Subcutaneous abdominal adipose tissue (tissue), 5 donors: ENCODE results near the gene ALG5.

Experiments used
- H3K27ac ChIP-seq: one replicate; pipeline ENCODE4 v1.7.0; 2013; ENCODE audit warnings: low read depth, mild to moderate bottlenecking, inconsistent platforms, low read length, moderate library complexity
- H3K27me3 ChIP-seq, 5 donors: one replicate each; pipeline ENCODE4 v1.7.0; 2013; ENCODE audit warnings: low read length in 5 of 5, inconsistent platforms in 1 of 5; ENCODE audit not compliant: control insufficient read depth in 5 of 5, insufficient read depth in 4 of 5
- H3K36me3 ChIP-seq, 5 donors: one replicate each; pipeline ENCODE4 v1.7.0; 2013; ENCODE audit warnings: low read length in 5 of 5; ENCODE audit not compliant: control insufficient read depth in 5 of 5, insufficient read depth in 5 of 5
- H3K4me1 ChIP-seq, 5 donors: one replicate each; pipeline ENCODE4 v1.7.0; 2013; ENCODE audit warnings: low read length in 5 of 5, mild to moderate bottlenecking in 3 of 5, moderate library complexity in 1 of 5; ENCODE audit not compliant: control insufficient read depth in 5 of 5, insufficient read depth in 5 of 5
- H3K4me3 ChIP-seq, 5 donors: one replicate each; pipeline ENCODE4 v1.7.0; 2013; ENCODE audit warnings: low read length in 5 of 5, low read depth in 1 of 5
- H3K9ac ChIP-seq, 5 donors: one replicate each; pipeline ENCODE4 v1.7.0; 2013; ENCODE audit warnings: low read length in 5 of 5, mild to moderate bottlenecking in 4 of 5, moderate library complexity in 3 of 5
- H3K9me3 ChIP-seq, 5 donors: one replicate each; pipeline ENCODE4 v1.7.0; 2013; ENCODE audit warnings: low read length in 5 of 5; ENCODE audit not compliant: control insufficient read depth in 5 of 5
- donor health status: healthy.
- donor health status: healthy.
- donor health status: healthy.
- donor health status: healthy.
- donor health status: healthy.

ALG5 gene

GRCh38 chr13:36919171-36919832 lies 79.8 kb downstream of the ALG5 start:
- no peaks in the 10 kb centered on the region for H3K9me3 ChIP-seq
- peak overlapping the region in 3 of 5 donors; percentile 5 to 48 (median 34) for H3K9ac ChIP-seq
- H3K4me1 ChIP-seq, result peaks cover 0 to 15% (median 9%) of the 10 kb centered on the region in 5 donors
- peaks cover 0 to 10% (median 0%) of the 10 kb centered on the region in 5 donors for H3K27me3 ChIP-seq
- H3K4me3 ChIP-seq, result peak overlapping the region; percentile 62 to 74 (median 66)
- no peaks in the 10 kb centered on the region for H3K36me3 ChIP-seq
- H3K27ac ChIP-seq, result peak overlapping the region; percentile 2

GRCh38 chr13:36918246-36919131 lies 80.7 kb downstream of the ALG5 start:
- peak overlapping the region; percentile 62 to 74 (median 66) for H3K4me3 ChIP-seq
- peak overlapping the region in 3 of 5 donors; percentile 5 to 48 (median 34) for H3K9ac ChIP-seq

DNA sequence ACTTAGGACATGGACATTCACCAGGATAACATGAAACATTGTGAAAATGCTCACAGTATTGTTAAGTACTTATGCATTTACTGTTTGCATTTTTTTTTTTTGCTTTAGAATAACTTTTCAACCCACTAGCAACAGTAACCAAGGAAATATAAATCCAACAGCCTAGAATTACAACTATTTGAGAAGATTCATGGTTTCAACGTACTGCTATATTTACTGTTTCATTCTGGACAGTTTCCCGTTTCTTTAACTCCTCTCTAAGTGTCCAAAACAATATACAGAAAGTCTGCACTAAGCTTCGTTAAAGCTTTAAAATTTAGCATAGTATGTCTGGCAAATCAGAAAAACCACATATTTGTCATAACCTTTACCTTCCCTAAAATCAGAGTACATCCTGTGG lies 81.8 kb downstream of the ALG5 start:
- H3K36me3 ChIP-seq, result no peaks in the 10 kb centered on the region
- peaks cover 0 to 22% (median 9%) of the 10 kb centered on the region in 5 donors for H3K4me1 ChIP-seq
- H3K9me3 ChIP-seq, result no peaks in the 10 kb centered on the region
- H3K27me3 ChIP-seq, result peaks cover 0 to 10% (median 0%) of the 10 kb centered on the region in 5 donors
- H3K4me3 ChIP-seq, result no peak overlapping the region
- H3K9ac ChIP-seq, result no peak overlapping the region
- H3K27ac ChIP-seq, result no peak overlapping the region

More at GRCh38 chr13:36918246-36919131, 80.7 kb downstream of the ALG5 start:
- Histone ChIP-seq H3K36me3 (no peaks in the 10 kb centered on the region), H3K27me3 (peaks cover 0 to 10% (median 0%) of the 10 kb centered on the region in 5 donors), H3K4me1 (peaks cover 0 to 15% (median 9%) of the 10 kb centered on the region in 5 donors), H3K9me3 (no peaks in the 10 kb centered on the region), H3K27ac (peak overlapping the region; percentile 2)

- Histone ChIP-seq H3K27ac (no peak overlapping the region), H3K9me3 (no peaks in the 10 kb centered on the region), H3K27me3 (peaks cover 0 to 10% (median 0%) of the 10 kb centered on the region in 5 donors), H3K36me3 (no peaks in the 10 kb centered on the region), H3K4me1 (peaks cover 0 to 24% (median 9%) of the 10 kb centered on the region in 5 donors), H3K9ac (no peak overlapping the region), H3K4me3 (no peak overlapping the region)
Observed at GRCh38 chr13:36915896-36916640, 83.1 kb downstream of the ALG5 start.

DNA sequence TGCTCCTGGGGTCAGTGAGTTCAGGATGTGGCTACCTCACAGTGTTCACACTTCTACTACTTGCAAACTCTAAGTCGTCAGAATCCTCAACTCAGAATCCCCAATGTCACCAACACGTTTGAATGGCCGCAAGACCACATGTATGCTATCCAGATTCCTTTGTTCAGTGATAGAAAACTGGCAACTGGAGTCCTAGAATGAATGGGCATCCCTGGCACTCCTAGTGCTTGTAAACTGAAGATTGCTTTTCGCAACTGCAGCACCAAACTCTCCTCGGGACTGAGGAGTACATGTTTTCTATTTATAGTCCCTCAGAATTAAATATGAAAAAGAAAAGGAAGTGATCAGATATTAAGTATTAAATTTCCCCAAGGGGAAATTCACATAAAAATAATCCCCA lies 84.0 kb downstream of the ALG5 start:
- peaks cover 0 to 10% (median 0%) of the 10 kb centered on the region in 5 donors for H3K27me3 ChIP-seq
- H3K9ac ChIP-seq, result no peak overlapping the region
- peaks cover 0 to 26% (median 9%) of the 10 kb centered on the region in 5 donors for H3K4me1 ChIP-seq
- no peak overlapping the region for H3K27ac ChIP-seq
- H3K9me3 ChIP-seq, result no peaks in the 10 kb centered on the region
- no peaks in the 10 kb centered on the region for H3K36me3 ChIP-seq
- H3K4me3 ChIP-seq, result no peak overlapping the region

DNA sequence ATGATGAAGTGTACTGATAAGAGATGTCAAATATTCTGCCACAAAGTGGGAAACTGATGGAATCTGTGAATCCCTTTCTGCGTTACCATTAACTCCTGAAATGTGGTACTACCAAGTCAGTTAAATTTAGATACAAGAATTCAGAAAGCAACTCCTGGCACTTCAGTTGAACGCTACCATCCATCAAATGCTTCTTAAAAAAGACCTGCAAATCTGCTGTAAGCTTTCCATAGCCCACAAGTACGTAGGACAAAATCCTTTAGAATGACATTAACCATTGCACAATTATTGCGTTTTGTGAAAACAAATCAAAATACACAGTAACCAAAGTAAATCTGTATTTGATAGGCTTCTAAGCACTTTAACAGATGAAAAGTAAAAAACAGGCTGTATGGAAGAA lies 84.5 kb downstream of the ALG5 start:
- Histone ChIP-seq H3K9me3 (no peaks in the 10 kb centered on the region), H3K4me1 (peaks cover 0 to 26% (median 9%) of the 10 kb centered on the region in 5 donors), H3K4me3 (no peak overlapping the region), H3K36me3 (no peaks in the 10 kb centered on the region), H3K9ac (no peak overlapping the region), H3K27me3 (peaks cover 0 to 10% (median 0%) of the 10 kb centered on the region in 5 donors), H3K27ac (no peak overlapping the region)

DNA sequence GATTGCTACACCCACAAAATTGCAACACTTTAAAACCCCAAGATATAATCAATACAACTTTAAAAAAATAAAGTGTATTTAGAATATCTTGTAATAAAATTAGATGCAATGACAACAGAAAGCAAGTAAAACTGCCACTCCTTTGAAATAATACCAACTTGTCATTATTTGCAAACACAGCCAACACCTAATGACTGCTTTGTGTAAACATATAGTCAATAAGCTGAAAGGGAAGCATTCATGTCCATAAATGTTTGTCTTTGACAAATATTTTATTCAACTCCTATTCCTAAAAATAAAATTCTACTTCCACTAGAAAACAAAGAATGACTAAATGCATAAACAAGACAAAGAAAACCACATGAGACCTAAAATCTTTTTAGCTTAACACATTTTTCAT lies 85.7 kb downstream of the ALG5 start:
- no peaks in the 10 kb centered on the region for H3K36me3 ChIP-seq

GRCh38 chr13:36912973-36913372 lies 86.2 kb downstream of the ALG5 start:
- H3K9me3 ChIP-seq, result no peaks in the 10 kb centered on the region
- no peak overlapping the region for H3K4me3 ChIP-seq
- H3K9ac ChIP-seq, result no peak overlapping the region
- no peak overlapping the region for H3K27ac ChIP-seq
- H3K4me1 ChIP-seq, result peaks cover 0 to 17% (median 0%) of the 10 kb centered on the region in 5 donors
- H3K27me3 ChIP-seq, result peaks cover 0 to 5% (median 0%) of the 10 kb centered on the region in 5 donors
- no peaks in the 10 kb centered on the region for H3K36me3 ChIP-seq

More for the DNA sequence above, 85.7 kb downstream of the ALG5 start:
- Histone ChIP-seq H3K9ac (no peak overlapping the region), H3K4me3 (no peak overlapping the region), H3K27ac (no peak overlapping the region), H3K9me3 (no peaks in the 10 kb centered on the region), H3K27me3 (peaks cover 0 to 6% (median 0%) of the 10 kb centered on the region in 5 donors), H3K4me1 (peaks cover 0 to 20% (median 0%) of the 10 kb centered on the region in 5 donors)

DNA sequence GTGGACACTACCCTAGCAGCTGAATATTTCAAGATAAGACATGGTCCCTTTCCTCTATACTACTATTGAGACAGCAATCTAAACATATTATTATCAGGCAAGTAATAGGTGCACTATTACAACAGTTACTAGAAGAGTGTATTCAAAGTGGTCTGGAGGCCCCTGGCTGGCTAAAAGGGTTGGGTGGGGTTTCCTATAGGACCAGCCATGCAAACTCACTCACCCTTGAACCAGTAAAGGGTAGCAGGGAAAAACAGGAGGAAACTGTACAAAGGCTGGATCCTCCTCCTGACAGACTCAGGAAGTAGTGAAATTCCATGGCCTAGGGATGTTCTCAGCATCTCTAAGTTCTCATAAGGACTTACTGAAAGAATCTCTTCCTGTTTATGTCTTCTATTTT lies 86.8 kb downstream of the ALG5 start:
- no peaks in the 10 kb centered on the region for H3K9me3 ChIP-seq
- no peak overlapping the region for H3K9ac ChIP-seq
- H3K27me3 ChIP-seq, result peaks cover 0 to 5% (median 0%) of the 10 kb centered on the region in 5 donors
- no peak overlapping the region for H3K27ac ChIP-seq
- H3K4me1 ChIP-seq, result peaks cover 0 to 17% (median 0%) of the 10 kb centered on the region in 5 donors
- no peak overlapping the region for H3K4me3 ChIP-seq
- H3K36me3 ChIP-seq, result no peaks in the 10 kb centered on the region
